ENCODE results near the gene ZBTB16. TPM values are rescaled to one million over a fixed set of nuclear protein-coding genes. Genes with fewer than 3 reads are reported as not detected.
A peak's percentile ranks its signal among the peaks of the same experiment; 100 is the strongest.

ZBTB16 gene
- total and polyA plus RNA-seq, 12 donors = 7.9 to 119 (median 53.2) TPM

DNA sequence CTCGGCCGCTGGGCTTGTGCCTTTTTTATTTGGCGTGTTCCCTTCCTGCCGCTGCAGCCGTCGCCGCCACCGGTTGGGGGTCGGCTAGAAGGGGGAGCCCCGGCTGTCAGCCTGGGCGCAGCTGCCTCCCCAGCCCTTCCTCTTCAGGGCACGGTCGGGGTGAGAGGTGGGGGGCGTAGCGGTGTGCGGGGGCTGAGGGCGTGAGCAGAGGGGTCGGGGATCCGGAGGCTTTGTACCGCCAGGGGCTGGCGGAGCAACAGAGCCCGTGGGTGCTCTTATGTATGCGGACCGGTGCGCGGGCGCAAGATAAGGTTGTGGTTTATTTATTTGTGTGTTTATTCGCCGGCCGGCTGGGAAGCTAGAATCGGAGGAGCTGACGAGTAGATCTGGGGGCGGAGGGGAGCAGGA lies 477 bp downstream of the ZBTB16 start:
- Histone ChIP-seq H3K27me3 (no peaks in the 10 kb centered on the region), H3K9me3 (replicated peaks in 1 of 3) (no peaks in the 10 kb centered on the region), H3K36me3 (replicated peaks in 1 of 2) (peaks cover 0 to 20% of the 10 kb centered on the region in 2 donors), H3K27ac (peak overlapping the region; percentile 78 to 99 (median 93)), H3K4me1 (replicated peaks in 1 of 2) (peaks cover 42 to 65% of the 10 kb centered on the region in 2 donors), H3K4me3 (peak overlapping the region; percentile 76 to 100 (median 82))
- DNase-seq = peak; percentile 54 to 83 (median 59)
- intact Hi-C loops (cut with DNase I) = loop anchor here (5.0 kb wide), 3 partner anchors 107 to 197 kb away; no protein-coding TSS in a partner anchor
- WGBS, 4 donors = 0 to 1% (median 0%) methylated on average over 6 to 33 of the region's 33 CpGs
- no peak for TF ChIP-seq POLR2A (IDR thresholded peaks at IDR 0.05)
- TF ChIP-seq, protein P1, sequence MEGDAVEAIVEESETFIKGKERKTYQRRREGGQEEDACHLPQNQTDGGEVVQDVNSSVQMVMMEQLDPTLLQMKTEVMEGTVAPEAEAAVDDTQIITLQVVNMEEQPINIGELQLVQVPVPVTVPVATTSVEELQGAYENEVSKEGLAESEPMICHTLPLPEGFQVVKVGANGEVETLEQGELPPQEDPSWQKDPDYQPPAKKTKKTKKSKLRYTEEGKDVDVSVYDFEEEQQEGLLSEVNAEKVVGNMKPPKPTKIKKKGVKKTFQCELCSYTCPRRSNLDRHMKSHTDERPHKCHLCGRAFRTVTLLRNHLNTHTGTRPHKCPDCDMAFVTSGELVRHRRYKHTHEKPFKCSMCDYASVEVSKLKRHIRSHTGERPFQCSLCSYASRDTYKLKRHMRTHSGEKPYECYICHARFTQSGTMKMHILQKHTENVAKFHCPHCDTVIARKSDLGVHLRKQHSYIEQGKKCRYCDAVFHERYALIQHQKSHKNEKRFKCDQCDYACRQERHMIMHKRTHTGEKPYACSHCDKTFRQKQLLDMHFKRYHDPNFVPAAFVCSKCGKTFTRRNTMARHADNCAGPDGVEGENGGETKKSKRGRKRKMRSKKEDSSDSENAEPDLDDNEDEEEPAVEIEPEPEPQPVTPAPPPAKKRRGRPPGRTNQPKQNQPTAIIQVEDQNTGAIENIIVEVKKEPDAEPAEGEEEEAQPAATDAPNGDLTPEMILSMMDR (IDR thresholded peaks at IDR 0.05) = peak in 1 of 6 experiments; percentile 40

DNA sequence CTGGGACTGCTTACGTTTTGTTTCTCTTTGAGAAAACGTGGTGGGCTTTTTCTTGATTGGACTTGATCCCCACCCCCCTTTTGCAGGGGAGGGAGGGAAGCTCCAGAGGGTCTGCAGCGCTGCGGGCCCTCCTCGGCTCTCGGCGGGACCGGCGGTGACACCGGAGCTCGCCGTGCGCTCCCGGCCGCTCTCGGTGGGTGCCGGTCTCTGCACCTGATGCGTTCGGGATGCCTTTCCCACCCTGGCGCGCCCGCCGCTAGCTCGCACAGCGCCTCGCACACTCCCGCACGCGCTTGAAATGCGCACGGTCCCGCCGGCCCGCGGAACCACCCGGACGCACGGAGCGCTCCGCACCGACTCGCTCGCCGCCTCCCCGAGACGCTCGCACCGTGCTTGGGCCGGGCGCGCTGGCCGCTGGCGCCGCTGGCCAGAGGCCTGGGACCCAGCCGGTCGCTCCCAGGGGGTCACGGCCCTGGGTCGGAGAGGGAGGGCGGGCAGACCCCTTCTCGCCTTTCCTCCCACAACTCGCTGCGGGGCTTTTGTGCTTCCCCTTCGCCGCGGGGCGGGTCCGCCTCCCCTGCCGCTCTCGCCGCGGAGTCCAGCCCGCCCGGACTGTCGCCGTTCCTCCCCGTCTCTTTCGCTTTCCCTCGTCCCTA lies 1.0 kb downstream of the ZBTB16 start:
- H3K4me1 ChIP-seq (replicated peaks in 1 of 2) = peaks cover 47 to 70% of the 10 kb centered on the region in 2 donors
- 0 to 1% (median 0%) methylated on average over 22 to 78 of the region's 78 CpGs for WGBS, 4 donors
- H3K36me3 ChIP-seq (replicated peaks in 1 of 2) = peaks cover 0 to 26% of the 10 kb centered on the region in 2 donors
- peak overlapping the region; percentile 76 to 100 (median 82) for H3K4me3 ChIP-seq
- TF ChIP-seq POLR2A (IDR thresholded peaks at IDR 0.05) = peak; percentile 34 to 63
- TF ChIP-seq, protein P1 (IDR thresholded peaks at IDR 0.05) = no peak
- H3K27ac ChIP-seq = peak overlapping the region; percentile 78 to 99 (median 93)
- intact Hi-C loops (cut with DNase I) = loop anchor here (5.0 kb wide), 2 partner anchors 107 to 122 kb away; no protein-coding TSS in a partner anchor
- DNase-seq = peak in 5 of 7 donors; percentile 44 to 66 (median 50)
- no peaks in the 10 kb centered on the region for H3K9me3 ChIP-seq (replicated peaks in 1 of 3)
- no peaks in the 10 kb centered on the region for H3K27me3 ChIP-seq

DNA sequence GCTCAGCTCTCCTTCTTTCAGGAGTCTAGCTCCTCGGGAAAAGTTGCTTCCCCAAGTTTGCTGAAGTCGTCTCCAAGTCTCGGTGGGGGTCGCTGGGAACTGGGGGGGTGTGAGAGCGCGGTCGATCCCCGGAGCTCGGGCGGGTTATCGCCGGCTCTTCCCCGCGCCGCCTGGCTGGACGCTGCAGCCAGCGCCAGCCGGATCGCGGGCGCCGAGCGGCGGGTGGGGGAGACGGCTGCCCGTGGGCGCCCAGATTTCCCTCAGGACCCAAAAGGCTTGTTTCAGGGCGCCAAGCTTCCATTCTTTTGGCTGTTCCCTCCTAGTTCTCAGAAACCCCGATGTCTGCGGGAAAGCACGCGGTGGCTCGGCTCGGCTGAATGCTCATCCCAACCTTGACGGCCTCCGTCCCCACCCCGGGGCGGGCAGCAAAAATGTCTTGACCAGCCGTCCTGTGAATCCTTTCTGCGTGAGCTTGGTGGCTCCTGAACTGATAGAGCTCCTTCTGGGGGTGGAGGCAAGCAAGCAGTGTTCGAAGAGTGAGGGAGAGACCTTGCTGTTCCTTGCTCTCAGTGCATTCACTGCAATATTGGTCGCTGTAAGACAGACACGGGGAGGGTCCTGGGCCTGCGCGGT lies 1.7 kb downstream of the ZBTB16 start:
- Histone ChIP-seq H3K4me1 (replicated peaks in 1 of 2) (peaks cover 47 to 76% of the 10 kb centered on the region in 2 donors), H3K36me3 (replicated peaks in 1 of 2) (peaks cover 0 to 32% of the 10 kb centered on the region in 2 donors), H3K4me3 (peak overlapping the region; percentile 74 to 100 (median 82)), H3K27ac (peak overlapping the region; percentile 78 to 99 (median 93)), H3K9me3 (replicated peaks in 1 of 3) (no peaks in the 10 kb centered on the region), H3K27me3 (no peaks in the 10 kb centered on the region)
- WGBS, 4 donors = 0 to 3% (median 1%) methylated on average over 6 to 45 of the region's 45 CpGs
- intact Hi-C loops (cut with DNase I) = loop anchor here (5.0 kb wide), 2 partner anchors 106 to 121 kb away; no protein-coding TSS in a partner anchor
- DNase-seq = peak in 6 of 7 donors; percentile 56 to 77 (median 60)
- TF ChIP-seq, protein P1 (IDR thresholded peaks at IDR 0.05) = no peak
- TF ChIP-seq POLR2A (IDR thresholded peaks at IDR 0.05) = peak in 1 of 2 donors; percentile 67

DNA sequence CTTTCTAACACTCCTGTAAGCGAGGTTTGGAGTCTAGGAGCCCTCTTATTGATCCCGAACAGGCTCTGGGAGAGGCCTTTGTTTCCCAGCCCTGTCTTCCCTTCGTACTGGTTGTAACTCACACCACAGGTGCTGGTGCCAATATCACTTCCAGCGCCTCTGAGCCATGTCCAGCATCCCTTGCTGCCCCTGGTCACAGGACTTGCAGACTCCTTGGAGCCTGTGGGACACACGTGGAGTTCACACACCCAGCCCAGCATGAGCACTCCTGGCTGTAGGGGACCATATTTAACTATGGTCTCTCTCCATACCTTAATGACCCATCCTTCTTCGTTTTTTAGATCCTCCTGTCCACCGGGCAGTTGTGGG lies 2.2 kb downstream of the ZBTB16 start:
- peaks cover 0 to 37% of the 10 kb centered on the region in 2 donors for H3K36me3 ChIP-seq (replicated peaks in 1 of 2)
- intact Hi-C loops (cut with DNase I) = loop anchor here (5.0 kb wide), 2 partner anchors 106 to 121 kb away; no protein-coding TSS in a partner anchor
- H3K4me1 ChIP-seq (replicated peaks in 1 of 2) = peaks cover 47 to 74% of the 10 kb centered on the region in 2 donors

More for the DNA sequence above, 2.2 kb downstream of the ZBTB16 start:
- Histone ChIP-seq H3K9me3 (replicated peaks in 1 of 3) (no peaks in the 10 kb centered on the region), H3K27me3 (no peaks in the 10 kb centered on the region), H3K27ac (peak overlapping the region; percentile 78 to 99 (median 93)), H3K4me3 (peak overlapping the region; percentile 74 to 100 (median 82))
- WGBS, 4 donors = 36 to 48% (median 40%) methylated on average over 6 to 7 of the region's 7 CpGs
- TF ChIP-seq POLR2A (IDR thresholded peaks at IDR 0.05) = no peak
- TF ChIP-seq, protein P1 (IDR thresholded peaks at IDR 0.05) = no peak
- DNase-seq = peak in 5 of 7 donors; percentile 42 to 79 (median 51)

All from adrenal gland (tissue), 12 donors.